GM21737 (cell line): ENCODE measurements around the gene KPNA5.
"Not testable (repeated sequence)": the region's sequence is repeated elsewhere in the genome, so short reads cannot be mapped to it uniquely, and the experiment has no call there.

ENCODE experiments used
- ATAC-seq: cut with Tn5 transposase; IDR thresholded peaks from one replicate; pipeline ENCODE4 v1.9.1; 2021; ENCODE audit warnings: mild to moderate bottlenecking, moderate library complexity; ENCODE audit not compliant: unreplicated experiment

The KPNA5 gene

GRCh38 chr6:116697480-116697879, 16.5 kb downstream of the KPNA5 start:
- ATAC-seq: peak; percentile 42

GRCh38 chr6:116703888-116704287, 22.9 kb downstream of the KPNA5 start:
- not testable (repeated sequence) for ATAC-seq

DNA sequence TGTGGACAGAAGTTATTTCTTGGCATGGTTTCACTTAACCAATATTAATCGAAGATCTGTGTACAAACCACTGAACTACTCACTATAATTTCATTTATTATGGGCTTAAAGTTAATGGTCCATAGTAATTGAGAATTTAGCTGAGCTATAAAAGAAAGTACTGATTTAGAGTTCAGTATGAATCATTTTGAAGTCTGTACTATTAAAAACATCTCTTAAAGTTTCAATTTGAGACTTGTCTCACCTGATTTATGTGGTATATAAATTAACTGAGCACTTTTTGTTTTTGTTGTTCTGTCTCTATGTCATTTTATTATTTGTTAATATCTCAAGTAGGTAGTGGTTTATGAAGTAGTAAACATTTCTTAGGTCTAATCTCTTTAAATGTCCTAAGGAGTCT, 24.9 kb downstream of the KPNA5 start:
- ATAC-seq: no peak

DNA sequence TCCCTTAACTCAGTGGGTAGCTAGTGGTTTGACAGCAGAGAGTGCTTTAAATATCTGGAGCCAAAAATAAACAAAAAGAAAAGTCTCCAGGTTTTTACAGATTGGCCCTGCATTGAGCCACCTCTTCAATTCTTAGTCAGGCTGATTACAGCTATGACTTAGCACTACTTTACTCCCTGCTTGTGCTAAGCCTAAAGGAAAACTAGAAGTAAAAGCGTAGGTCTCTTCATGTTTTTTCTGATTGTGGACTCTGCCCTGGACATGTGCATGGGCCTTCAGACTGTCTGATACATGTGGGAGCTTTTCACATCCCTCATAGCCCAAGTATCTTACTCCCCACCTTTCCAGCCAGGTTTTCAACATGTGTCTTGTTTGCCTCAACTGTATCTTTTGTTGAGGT, 33.3 kb downstream of the KPNA5 start:
- no peak for ATAC-seq

GRCh38 chr6:116714761-116715160, 33.8 kb downstream of the KPNA5 start:
- ATAC-seq: no peak

- no peak for ATAC-seq
These were observed 45.9 kb downstream of the KPNA5 start for GRCh38 chr6:116726947-116727346.

- ATAC-seq: no peak
These were observed 49.5 kb downstream of the KPNA5 start for GRCh38 chr6:116730513-116730912.

DNA sequence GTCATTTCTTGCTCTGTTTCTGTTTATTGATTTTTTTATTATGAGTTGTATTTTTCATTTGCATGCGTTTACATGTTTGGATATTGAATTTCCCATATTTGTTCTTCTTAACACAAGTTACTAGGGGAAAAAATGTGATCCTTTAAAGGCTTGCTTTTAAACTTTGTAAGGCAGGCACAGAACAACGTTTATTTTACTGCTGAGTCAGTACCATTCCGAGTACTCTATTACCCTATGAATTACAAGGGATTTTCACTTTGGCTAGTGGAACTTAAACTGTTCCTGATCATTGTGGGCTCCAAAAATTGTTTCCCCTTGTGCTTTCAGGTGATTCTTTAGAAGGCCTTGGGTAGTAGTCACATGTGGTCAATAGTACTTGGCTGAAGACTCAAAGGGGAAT, 56.0 kb downstream of the KPNA5 start:
- no peak for ATAC-seq

- ATAC-seq: not testable (repeated sequence)
These were observed 59.5 kb downstream of the KPNA5 start for GRCh38 chr6:116740486-116740885.

GRCh38 chr6:116741571-116741970, 60.6 kb downstream of the KPNA5 start:
- ATAC-seq: no peak

GRCh38 chr6:116745176-116745575, 64.2 kb downstream of the KPNA5 start:
- ATAC-seq: no peak

DNA sequence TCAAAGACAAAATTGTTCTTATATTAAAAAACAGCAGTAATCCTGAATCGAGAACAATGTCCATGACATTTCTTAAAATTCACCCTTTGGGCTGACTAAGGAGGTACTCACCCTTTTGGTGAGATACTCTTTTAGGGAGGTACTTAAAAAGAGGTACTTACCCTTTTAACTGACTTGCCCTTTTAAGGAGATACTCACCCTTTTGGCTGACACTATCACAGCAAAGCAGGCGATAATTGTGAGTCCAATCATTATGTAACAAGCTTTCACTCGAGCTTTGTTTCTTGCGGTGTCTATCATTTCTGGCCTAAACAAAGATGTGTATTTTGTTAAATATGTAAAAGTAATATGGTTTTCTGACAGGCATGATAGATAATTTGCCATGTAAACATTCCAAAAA, 80.8 kb downstream of the KPNA5 start:
- no peak for ATAC-seq

DNA sequence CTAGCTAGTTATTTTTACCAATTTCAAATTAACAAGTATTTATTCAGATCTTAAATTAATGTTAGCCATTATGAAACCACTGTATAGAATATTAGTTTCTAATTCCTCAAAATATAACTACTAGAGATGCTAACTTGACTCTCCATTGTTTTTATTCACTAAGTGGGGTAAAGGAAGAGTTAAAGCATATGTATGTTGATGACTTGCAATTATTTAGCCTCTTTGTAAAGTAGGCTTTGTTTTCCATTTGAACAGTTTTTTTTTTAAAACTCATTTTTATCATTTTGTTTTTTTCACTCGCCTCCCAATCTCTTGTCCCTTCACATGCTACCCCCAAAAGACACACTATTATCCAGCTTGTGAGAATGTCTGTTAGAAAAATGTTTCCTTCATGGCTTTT, 81.2 kb downstream of the KPNA5 start:
- no peak for ATAC-seq

GRCh38 chr6:116763048-116763447, 82.0 kb downstream of the KPNA5 start:
- no peak for ATAC-seq

GRCh38 chr6:116763906-116764628, 83.1 kb downstream of the KPNA5 start:
- ATAC-seq: no peak

- no peak for ATAC-seq
These were observed 83.6 kb downstream of the KPNA5 start for GRCh38 chr6:116764629-116764960.

DNA sequence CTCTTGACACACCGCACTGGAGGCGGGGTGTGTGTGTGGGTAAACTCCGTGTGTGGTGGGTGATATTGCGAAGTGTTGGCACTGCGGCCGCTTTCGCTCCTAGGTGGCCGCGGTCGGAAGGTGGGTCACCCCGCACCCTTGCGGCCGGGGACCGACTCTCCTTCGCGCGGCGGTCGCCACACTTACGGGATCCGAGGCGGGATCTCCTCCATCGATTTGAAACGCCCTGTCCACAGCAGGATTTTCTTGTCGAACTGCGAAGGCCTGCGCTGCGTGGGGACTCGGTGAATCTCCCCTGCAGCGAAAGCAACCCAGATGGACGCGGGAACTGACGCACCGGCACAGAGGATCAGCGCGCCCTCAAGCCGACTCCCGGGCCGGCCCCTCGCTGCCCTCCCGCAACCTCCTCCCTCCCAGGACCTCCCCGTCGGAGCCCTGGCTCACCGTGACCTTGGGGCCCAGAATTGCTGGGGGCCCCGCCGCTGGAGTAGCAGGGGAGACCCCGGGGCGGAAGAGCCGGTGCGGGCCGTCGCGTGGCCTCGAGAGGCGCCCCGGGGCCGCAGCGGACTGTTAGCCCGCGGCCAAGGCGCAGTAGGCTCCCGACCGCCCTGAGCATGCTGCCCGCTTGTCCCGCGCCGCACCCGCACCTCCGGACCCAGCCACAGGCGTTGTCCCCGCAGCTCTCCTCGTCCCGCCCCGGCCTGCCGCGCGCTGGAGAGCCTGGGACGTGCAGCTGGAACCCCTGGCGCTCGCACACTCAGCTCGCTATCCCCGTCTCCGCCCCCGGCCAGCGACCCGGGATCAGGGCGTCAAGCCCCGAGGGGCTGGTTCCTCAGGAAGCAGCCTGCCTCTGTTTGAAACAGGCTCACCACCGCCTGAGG, 84.2 kb downstream of the KPNA5 start, which contains the start of gene FAM162B:
Gene FAM162B, minus strand, starts transcription at position 759 of the 881 bp plus-strand sequence. Its CDS starts 143 bp downstream, at position 616.
- ATAC-seq: no peak

DNA sequence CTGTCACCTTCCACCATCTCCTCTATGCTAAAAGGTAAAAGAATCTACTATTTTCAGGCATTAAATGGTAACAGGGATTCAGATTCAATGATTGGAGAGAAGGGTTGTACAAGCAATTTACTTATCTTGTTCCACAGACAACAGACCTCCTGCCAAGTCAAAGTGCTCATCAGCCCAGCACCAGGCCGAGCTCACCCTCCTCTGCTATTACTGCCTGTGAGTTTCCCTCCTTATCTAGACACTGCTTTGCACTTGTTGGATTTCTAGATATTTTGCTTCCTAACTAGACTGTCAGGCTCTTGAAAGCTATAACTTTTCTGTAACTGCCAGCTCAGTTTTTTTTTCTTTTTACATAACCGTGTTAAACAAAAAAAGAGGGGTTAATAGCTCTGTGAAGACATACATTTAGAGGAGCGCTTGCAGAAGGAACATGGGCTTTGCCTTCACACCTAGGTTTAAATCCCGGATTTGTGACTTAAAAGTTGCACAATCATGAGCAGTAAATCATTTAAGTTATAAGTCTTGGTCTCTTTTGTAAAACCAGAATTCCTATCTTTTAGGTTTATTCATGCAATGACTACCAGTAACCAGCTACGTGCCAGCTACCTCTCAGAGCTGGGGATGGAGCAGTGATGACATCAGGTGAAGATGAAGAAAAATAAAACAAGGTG, 85.6 kb downstream of the KPNA5 start:
- no peak for ATAC-seq

DNA sequence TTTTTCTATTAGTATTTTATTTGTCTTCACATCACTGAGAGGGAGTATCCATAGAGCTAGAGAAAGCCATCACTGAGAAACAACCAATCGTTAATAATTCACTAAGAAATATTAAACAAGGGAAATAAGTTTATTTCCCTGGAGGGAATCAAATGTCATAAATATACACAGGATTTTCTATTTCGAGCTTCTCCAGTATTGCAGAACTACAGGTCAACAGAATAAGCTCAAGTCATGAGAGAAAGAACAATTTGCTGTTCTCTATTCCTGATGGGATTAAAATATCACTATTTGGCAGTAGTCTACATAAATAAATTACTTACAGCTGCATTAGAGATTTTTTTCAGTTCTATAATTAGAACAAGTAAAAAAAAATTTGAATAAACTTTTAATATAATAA, 86.7 kb downstream of the KPNA5 start:
- no peak for ATAC-seq

GRCh38 chr6:116772450-116772849, 91.4 kb downstream of the KPNA5 start:
- ATAC-seq: no peak

GRCh38 chr6:116773886-116774285, 92.9 kb downstream of the KPNA5 start:
- no peak for ATAC-seq
